ENCODE results near the gene ELAPOR2. TPM values are rescaled to one million over a fixed set of nuclear protein-coding genes. Genes with fewer than 3 reads are reported as not detected.

The ELAPOR2 gene, protein sequence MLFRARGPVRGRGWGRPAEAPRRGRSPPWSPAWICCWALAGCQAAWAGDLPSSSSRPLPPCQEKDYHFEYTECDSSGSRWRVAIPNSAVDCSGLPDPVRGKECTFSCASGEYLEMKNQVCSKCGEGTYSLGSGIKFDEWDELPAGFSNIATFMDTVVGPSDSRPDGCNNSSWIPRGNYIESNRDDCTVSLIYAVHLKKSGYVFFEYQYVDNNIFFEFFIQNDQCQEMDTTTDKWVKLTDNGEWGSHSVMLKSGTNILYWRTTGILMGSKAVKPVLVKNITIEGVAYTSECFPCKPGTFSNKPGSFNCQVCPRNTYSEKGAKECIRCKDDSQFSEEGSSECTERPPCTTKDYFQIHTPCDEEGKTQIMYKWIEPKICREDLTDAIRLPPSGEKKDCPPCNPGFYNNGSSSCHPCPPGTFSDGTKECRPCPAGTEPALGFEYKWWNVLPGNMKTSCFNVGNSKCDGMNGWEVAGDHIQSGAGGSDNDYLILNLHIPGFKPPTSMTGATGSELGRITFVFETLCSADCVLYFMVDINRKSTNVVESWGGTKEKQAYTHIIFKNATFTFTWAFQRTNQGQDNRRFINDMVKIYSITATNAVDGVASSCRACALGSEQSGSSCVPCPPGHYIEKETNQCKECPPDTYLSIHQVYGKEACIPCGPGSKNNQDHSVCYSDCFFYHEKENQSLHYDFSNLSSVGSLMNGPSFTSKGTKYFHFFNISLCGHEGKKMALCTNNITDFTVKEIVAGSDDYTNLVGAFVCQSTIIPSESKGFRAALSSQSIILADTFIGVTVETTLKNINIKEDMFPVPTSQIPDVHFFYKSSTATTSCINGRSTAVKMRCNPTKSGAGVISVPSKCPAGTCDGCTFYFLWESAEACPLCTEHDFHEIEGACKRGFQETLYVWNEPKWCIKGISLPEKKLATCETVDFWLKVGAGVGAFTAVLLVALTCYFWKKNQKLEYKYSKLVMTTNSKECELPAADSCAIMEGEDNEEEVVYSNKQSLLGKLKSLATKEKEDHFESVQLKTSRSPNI
- 1 to 10 TPM; 2.5 to 7.5 (median 4.7) TPM for total RNA-seq
- 1 to 10 TPM; 1.4 to 1.8 TPM for polyA plus RNA-seq
- long read RNA-seq, donor 1, full-length matches to known transcripts, result 1 of 4 reads
- long read RNA-seq, donor 1, partial matches to known transcripts, result 1 of 4 reads
- long read RNA-seq, donor 1, other reads (novel, unspliced or antisense), result 2 of 4 reads
- long read RNA-seq, donor 2, full-length matches to known transcripts, result 1 of 5 reads
- long read RNA-seq, donor 2, partial matches to known transcripts, result 2 of 5 reads
- long read RNA-seq, donor 2, other reads (novel, unspliced or antisense), result 2 of 5 reads
- long read RNA-seq, donor 3, partial matches to known transcripts, result 2 of 3 reads
- long read RNA-seq, donor 3, other reads (novel, unspliced or antisense), result 1 of 3 reads

- Histone ChIP-seq H3K36me3 (no peaks in the 10 kb centered on the region), H3K4me3 (peak within 1 kb of the TSS; percentile 41 to 83 (median 68)), H3K9me3 (no peaks in the 10 kb centered on the region), H3K27ac (peak within 1 kb of the TSS in 8 of 10 donors; percentile 23 to 69 (median 60)), H3K4me1 (peaks cover 4 to 45% (median 16%) of the 10 kb centered on the region in 9 donors), H3K27me3 (peaks cover 0 to 21% (median 0%) of the 10 kb centered on the region in 7 donors)
- 1% methylated on average over 52 to 68 of the region's 70 CpGs for WGBS, 2 donors
- DNase-seq, result peak; percentile 76 to 84
- intact Hi-C loops (cut with DNase I), result loop anchor here in 8 of 10 donors (5.0 to 10.0 kb wide), 10 partner anchors 55 to 175 kb away; partner anchors contain the start of genes DMTF1 (in 3 of the 8) and TMEM243 (in 2 of the 8)
- peak; percentile 22 to 73 (median 49) for TF ChIP-seq CTCF (IDR thresholded peaks at IDR 0.05)
- peak; percentile 96 to 99 (median 98) for ATAC-seq
Measured at GRCh38 chr7:87059525-87060287, at the start of gene ELAPOR2. Gene ELAPOR2, minus strand, starts transcription at chr7:87059654. Its CDS starts 141 bp downstream, at chr7:87059513.

DNA sequence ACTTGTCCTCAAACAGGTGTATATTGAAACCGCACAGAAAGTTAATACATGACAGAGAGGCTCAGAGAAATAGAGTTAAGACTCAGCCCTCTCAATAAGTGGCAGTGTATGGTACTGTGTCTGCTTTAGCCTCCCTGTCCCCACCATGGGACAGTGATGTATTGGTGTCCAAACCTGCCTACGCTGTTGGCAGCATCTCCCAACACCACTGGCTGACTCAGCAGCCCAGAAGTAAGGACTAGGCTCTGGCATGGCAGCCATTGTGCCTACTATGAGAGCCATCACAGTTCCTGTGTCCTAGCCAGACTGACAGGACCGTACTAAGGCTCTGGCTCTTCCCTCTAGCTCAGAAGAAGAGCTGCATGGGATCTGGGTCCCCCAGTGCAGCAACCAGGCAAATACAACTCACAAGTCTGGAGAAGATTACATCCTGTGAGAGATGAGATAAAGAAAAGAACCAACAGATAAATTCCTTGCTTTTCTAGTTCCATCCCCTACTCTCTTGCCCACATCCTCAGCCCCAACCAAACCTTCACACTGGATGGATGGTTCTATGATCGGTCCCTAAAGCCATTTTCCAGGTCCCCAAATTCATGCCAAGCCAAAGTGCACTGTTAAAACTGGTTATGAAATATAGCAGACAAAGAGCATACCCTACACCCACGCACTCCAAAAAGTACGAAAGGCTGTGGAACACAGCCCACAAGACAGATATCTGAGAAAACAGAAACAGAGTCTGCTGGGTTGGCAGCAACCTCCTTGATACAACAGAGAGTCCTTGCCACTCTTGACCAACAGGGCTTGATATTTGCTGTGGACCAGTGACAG is 48.7 kb upstream of the ELAPOR2 start:
- no peak for ATAC-seq
- DNase-seq, result no peak
- 76 to 86% methylated on average over 6 of the region's 6 CpGs for WGBS, 2 donors
- no peak for TF ChIP-seq CTCF (IDR thresholded peaks at IDR 0.05)
- intact Hi-C loops (cut with DNase I), result no loop called here
- no peak overlapping the region for H3K4me3 ChIP-seq
- H3K27ac ChIP-seq, result no peak overlapping the region
- H3K4me1 ChIP-seq, result no peaks in the 10 kb centered on the region
- peaks cover 0 to 7% (median 0%) of the 10 kb centered on the region in 11 donors for H3K9me3 ChIP-seq
- no peaks in the 10 kb centered on the region for H3K27me3 ChIP-seq
- no peaks in the 10 kb centered on the region for H3K36me3 ChIP-seq

DNA sequence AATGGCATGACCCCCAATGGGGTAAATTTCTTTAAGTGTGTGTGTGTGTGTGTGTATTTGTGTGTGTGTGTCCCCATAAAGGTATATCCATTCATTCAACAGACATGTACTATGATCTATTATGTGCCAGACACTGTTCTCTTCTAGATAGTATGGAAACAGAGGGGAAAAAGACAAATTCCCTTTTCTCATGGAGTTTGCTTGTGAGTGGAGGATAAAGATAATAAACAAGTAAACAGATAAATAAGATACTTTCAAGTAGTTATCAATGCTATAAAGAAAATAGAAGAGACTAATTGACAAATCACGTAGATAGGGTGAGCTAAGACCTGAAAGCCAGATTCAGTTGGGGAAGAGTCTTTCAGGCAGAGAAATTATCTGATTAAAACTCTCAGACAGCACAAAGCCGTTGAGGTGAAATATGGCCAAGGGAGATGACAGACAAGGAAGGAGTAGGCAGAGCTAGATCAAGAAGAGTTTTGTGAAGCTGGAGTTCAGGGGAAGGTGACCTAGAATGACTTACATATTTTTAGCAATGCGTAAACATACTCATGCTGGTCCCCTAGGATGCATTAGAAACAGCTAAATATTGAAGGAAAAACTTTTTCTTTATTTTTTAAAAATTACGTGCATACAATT is 47.6 kb upstream of the ELAPOR2 start:
- 63 to 65% methylated on average over 4 of the region's 4 CpGs for WGBS, 2 donors
- intact Hi-C loops (cut with DNase I), result no loop called here
- DNase-seq, result no peak

More for the DNA sequence above, 47.6 kb upstream of the ELAPOR2 start:
- no peaks in the 10 kb centered on the region for H3K4me1 ChIP-seq
- H3K36me3 ChIP-seq, result no peaks in the 10 kb centered on the region
- no peak for TF ChIP-seq CTCF (IDR thresholded peaks at IDR 0.05)
- H3K4me3 ChIP-seq, result no peak overlapping the region
- no peak overlapping the region for H3K27ac ChIP-seq
- ATAC-seq, result no peak
- no peaks in the 10 kb centered on the region for H3K27me3 ChIP-seq
- peaks cover 0 to 3% (median 0%) of the 10 kb centered on the region in 11 donors for H3K9me3 ChIP-seq
